Esophagus muscularis mucosa (tissue), 4 donors: ENCODE results near the gene SPDYA.

Source experiments
- CTCF ChIP-seq, 3 experiments: fragments of 200-600 bp in 2 of 3; fragments of 450-650 bp in 1 of 3; sonication (generic) in 2 of 3; IDR thresholded peaks; one replicate each; pipeline ENCODE4 v1.5.1; 2017 to 2019; ENCODE audit warnings: antibody characterized with exemption in 3 of 3, mild to moderate bottlenecking in 2 of 3, moderate library complexity in 1 of 3
- EP300 ChIP-seq: sonication (generic); formaldehyde crosslinking; IDR thresholded peaks from one replicate; pipeline ENCODE4 v1.6.1; 2017; ENCODE audit warnings: antibody characterized with exemption
- POLR2A ChIP-seq: fragments of 450-650 bp; IDR thresholded peaks from one replicate; pipeline ENCODE4 v1.6.1; 2017; ENCODE audit warnings: antibody characterized with exemption, moderate library complexity, mild to moderate bottlenecking, low read depth
- POLR2AphosphoS5 ChIP-seq, 2 donors: sonication (generic); formaldehyde crosslinking; IDR thresholded peaks; one replicate each; pipeline ENCODE4 v1.6.1; 2017; ENCODE audit warnings: antibody characterized with exemption in 2 of 2

GRCh38 chr2:28802975-28803429 is 7.6 kb upstream of the SPDYA start:
- TF ChIP-seq CTCF (IDR thresholded peaks at IDR 0.05), result no peak
- TF ChIP-seq POLR2AphosphoS5 (IDR thresholded peaks at IDR 0.05), result no peak
- TF ChIP-seq POLR2A, result no peak
- no peak for TF ChIP-seq EP300
